ENCODE data around the gene CDC42BPB.

Gene CDC42BPB

GRCh38 chr14:103020271-103021170, 36.8 kb downstream of the CDC42BPB start:
- DNase-seq (ENCODE audit: low read depth), result peak; percentile 45
- H3K4me3 ChIP-seq (ENCODE audit: low read depth, low read length), result no peak overlapping the region
- peak; percentile 86 for TF ChIP-seq MAX (IDR thresholded peaks at IDR 0.05; ENCODE audit: low read depth, low read length)
- no peak for TF ChIP-seq POLR2A (IDR thresholded peaks at IDR 0.05; ENCODE audit: extremely low read depth, insufficient read length)
- peak; percentile 80 for TF ChIP-seq MYC (IDR thresholded peaks at IDR 0.05; ENCODE audit: low read depth, low read length)
- no peak for TF ChIP-seq CTCF (IDR thresholded peaks at IDR 0.05; ENCODE audit: low read depth, low read length)

GRCh38 chr14:103019826-103020225, 37.5 kb downstream of the CDC42BPB start:
- H3K4me3 ChIP-seq (ENCODE audit: low read depth, low read length), result no peak overlapping the region
- peak; percentile 85 for DNase-seq (ENCODE audit: low read depth)
- no peak for TF ChIP-seq CTCF (IDR thresholded peaks at IDR 0.05; ENCODE audit: low read depth, low read length)
- peak; percentile 65 for TF ChIP-seq MYC (IDR thresholded peaks at IDR 0.05; ENCODE audit: low read depth, low read length)
- TF ChIP-seq MAX (IDR thresholded peaks at IDR 0.05; ENCODE audit: low read depth, low read length), result peak; percentile 65; the same call in 1 of the 2 replicates
- peak; percentile 43 for TF ChIP-seq POLR2A (IDR thresholded peaks at IDR 0.05; ENCODE audit: extremely low read depth, insufficient read length)

- no peak overlapping the region for H3K4me3 ChIP-seq (ENCODE audit: low read depth, low read length)
- no peak for DNase-seq (ENCODE audit: low read depth)
- TF ChIP-seq MAX (IDR thresholded peaks at IDR 0.05; ENCODE audit: low read depth, low read length), result no peak
- no peak for TF ChIP-seq POLR2A (IDR thresholded peaks at IDR 0.05; ENCODE audit: extremely low read depth, insufficient read length)
- no peak for TF ChIP-seq MYC (IDR thresholded peaks at IDR 0.05; ENCODE audit: low read depth, low read length)
- TF ChIP-seq CTCF (IDR thresholded peaks at IDR 0.05; ENCODE audit: low read depth, low read length), result no peak
Observed at GRCh38 chr14:103019236-103019635, 38.1 kb downstream of the CDC42BPB start.

GRCh38 chr14:103016594-103016993, 40.8 kb downstream of the CDC42BPB start:
- TF ChIP-seq MYC (IDR thresholded peaks at IDR 0.05; ENCODE audit: low read depth, low read length) (no peak), POLR2A (IDR thresholded peaks at IDR 0.05; ENCODE audit: extremely low read depth, insufficient read length) (no peak), CTCF (IDR thresholded peaks at IDR 0.05; ENCODE audit: low read depth, low read length) (no peak), MAX (IDR thresholded peaks at IDR 0.05; ENCODE audit: low read depth, low read length) (no peak)
- no peak for DNase-seq (ENCODE audit: low read depth)
- no peak overlapping the region for H3K4me3 ChIP-seq (ENCODE audit: low read depth, low read length)

- no peak for DNase-seq (ENCODE audit: low read depth)
- TF ChIP-seq CTCF (IDR thresholded peaks at IDR 0.05; ENCODE audit: low read depth, low read length), result no peak
- TF ChIP-seq POLR2A (IDR thresholded peaks at IDR 0.05; ENCODE audit: extremely low read depth, insufficient read length), result no peak
- no peak for TF ChIP-seq MYC (IDR thresholded peaks at IDR 0.05; ENCODE audit: low read depth, low read length)
- no peak for TF ChIP-seq MAX (IDR thresholded peaks at IDR 0.05; ENCODE audit: low read depth, low read length)
- no peak overlapping the region for H3K4me3 ChIP-seq (ENCODE audit: low read depth, low read length)
Observed at GRCh38 chr14:103016071-103016470, 41.3 kb downstream of the CDC42BPB start.
